H9 (cell line): ENCODE data around the gene MN1. TPM values are rescaled to one million over a fixed set of nuclear protein-coding genes. Genes with fewer than 3 reads are reported as not detected.

ENCODE experiments used
- DNase-seq: peaks from one replicate; pipeline ENCODE4 v3.0.0-alpha.2; 2017
- H2AFZ ChIP-seq: one replicate; pipeline ENCODE4 v1.6.1; 2013; ENCODE audit warnings: mild to moderate bottlenecking, low read length, control low read depth, moderate library complexity
- H2AK5ac ChIP-seq: 2 replicates; pipeline ENCODE4 v1.6.1; 2013; ENCODE audit warnings: low read length, control low read depth, mixed read lengths; ENCODE audit not compliant: insufficient read length
- H2BK120ac ChIP-seq: one replicate; pipeline ENCODE4 v1.6.1; 2013; ENCODE audit warnings: low read depth, mild to moderate bottlenecking, low read length, control low read depth, inconsistent platforms; ENCODE audit not compliant: poor library complexity, severe bottlenecking
- H2BK12ac ChIP-seq: 2 replicates; pipeline ENCODE4 v1.6.1; 2013; ENCODE audit warnings: low read length, control low read depth, mixed read lengths, low read depth; ENCODE audit not compliant: insufficient read length
- H2BK15ac ChIP-seq: 2 replicates; pipeline ENCODE4 v1.6.1; 2013; ENCODE audit warnings: low read depth, low read length, control low read depth
- H2BK20ac ChIP-seq: one replicate; pipeline ENCODE4 v1.6.1; 2013; ENCODE audit warnings: low read depth, mild to moderate bottlenecking, low read length, control low read depth, inconsistent platforms; ENCODE audit not compliant: poor library complexity, severe bottlenecking
- H2BK5ac ChIP-seq: 2 replicates; pipeline ENCODE4 v1.6.1; 2013; ENCODE audit warnings: low read length, control low read depth, mixed read lengths; ENCODE audit not compliant: insufficient read length
- H3K14ac ChIP-seq: 2 replicates; pipeline ENCODE4 v1.6.1; 2013; ENCODE audit warnings: low read length, control low read depth; ENCODE audit not compliant: insufficient read depth
- H3K18ac ChIP-seq: 2 replicates; pipeline ENCODE4 v1.6.1; 2013; ENCODE audit warnings: low read depth, mild to moderate bottlenecking, mixed read lengths, low read length, control low read depth; ENCODE audit not compliant: insufficient read length
- H3K23ac ChIP-seq: 2 replicates; pipeline ENCODE4 v1.6.1; 2013; ENCODE audit warnings: low read length, control low read depth, mixed read lengths, low read depth; ENCODE audit not compliant: insufficient read length
- H3K23me2 ChIP-seq: 2 replicates; pipeline ENCODE4 v1.6.1; 2013; ENCODE audit warnings: low read depth, mild to moderate bottlenecking, mixed read lengths, low read length, control low read depth; ENCODE audit not compliant: insufficient read length, poor library complexity, severe bottlenecking
- H3K27ac ChIP-seq: 2 replicates; pipeline ENCODE4 v1.5.1; 2013; ENCODE audit warnings: low read length, control low read depth, mixed read lengths, low read depth; ENCODE audit not compliant: insufficient read length
- H3K27me3 ChIP-seq: 2 replicates; pipeline ENCODE4 v1.6.1; 2013; ENCODE audit warnings: low read length, control low read depth, inconsistent platforms; ENCODE audit not compliant: insufficient read depth
- H3K4ac ChIP-seq: 2 replicates; pipeline ENCODE4 v1.6.1; 2013; ENCODE audit warnings: low read depth, mild to moderate bottlenecking, control low read depth, inconsistent platforms, low read length, moderate library complexity
- H3K4me1 ChIP-seq: 2 replicates; pipeline ENCODE4 v1.6.1; 2013; ENCODE audit warnings: low read length, control low read depth, inconsistent platforms; ENCODE audit not compliant: insufficient read depth
- H3K4me2 ChIP-seq: 2 replicates; pipeline ENCODE4 v1.6.1; 2013; ENCODE audit warnings: low read length, control low read depth, mixed read lengths; ENCODE audit not compliant: insufficient read length, insufficient read depth
- H3K56ac ChIP-seq: 2 replicates; pipeline ENCODE4 v1.6.1; 2013; ENCODE audit warnings: low read depth, mild to moderate bottlenecking, mixed read lengths, low read length, control low read depth; ENCODE audit not compliant: insufficient read length
- H3K79me1 ChIP-seq: 2 replicates; pipeline ENCODE4 v1.6.1; 2013; ENCODE audit warnings: low read depth, mild to moderate bottlenecking, moderate library complexity, low read length, control low read depth, inconsistent platforms; ENCODE audit not compliant: insufficient read depth, poor library complexity, severe bottlenecking
- H3K79me2 ChIP-seq: 2 replicates; pipeline ENCODE4 v1.6.1; 2013; ENCODE audit warnings: low read length, control low read depth, inconsistent platforms; ENCODE audit not compliant: insufficient read depth
- H3K9ac ChIP-seq: 2 replicates; pipeline ENCODE4 v1.6.1; 2013; ENCODE audit warnings: low read length, control low read depth, mixed read lengths; ENCODE audit not compliant: insufficient read length; ENCODE audit errors: extremely low read depth
- H3K9me3 ChIP-seq: one replicate; pipeline ENCODE4 v1.6.1; 2013; ENCODE audit warnings: low read depth, low read length, inconsistent platforms; ENCODE audit not compliant: control insufficient read depth
- H3T11ph ChIP-seq: one replicate; pipeline ENCODE4 v1.6.1; 2013; ENCODE audit warnings: mild to moderate bottlenecking, low read length, control low read depth, inconsistent platforms
- H4K20me1 ChIP-seq: one replicate; pipeline ENCODE4 v1.6.1; 2013; ENCODE audit not compliant: control insufficient read depth, insufficient read length, insufficient read depth
- H4K5ac ChIP-seq: 2 replicates; pipeline ENCODE4 v1.6.1; 2013; ENCODE audit warnings: low read depth, mild to moderate bottlenecking, mixed read lengths, low read length, control low read depth; ENCODE audit not compliant: insufficient read length
- H4K8ac ChIP-seq: replicated peaks from 2 replicates; pipeline ENCODE4 v1.6.1; 2013; ENCODE audit warnings: low read length, control low read depth, mixed read lengths, low read depth; ENCODE audit not compliant: insufficient read length
- H4K91ac ChIP-seq: 2 replicates; pipeline ENCODE4 v1.6.1; 2013; ENCODE audit warnings: low read depth, mild to moderate bottlenecking, moderate library complexity, mixed read lengths, low read length, control low read depth; ENCODE audit not compliant: insufficient read length
- H3K27ac Mint-ChIP-seq, 3 experiments: 2 replicates in 2 of 3; 3 replicates in 1 of 3; pipeline ENCODE4 v1.8.0; 2020 to 2021; ENCODE audit warnings: mixed read lengths in 3 of 3, mild to moderate bottlenecking in 1 of 3, moderate library complexity in 1 of 3
- H3K27me3 Mint-ChIP-seq: 2 replicates; pipeline ENCODE4 v1.8.0; 2021; ENCODE audit warnings: low read depth, mild to moderate bottlenecking, moderate library complexity, mixed read lengths
- H3K36me3 Mint-ChIP-seq, 3 experiments: 2 replicates in 2 of 3; 3 replicates in 1 of 3; pipeline ENCODE4 v1.8.0; 2020 to 2021; ENCODE audit warnings: low read depth in 3 of 3, mixed read lengths in 3 of 3; ENCODE audit not compliant: insufficient read depth in 1 of 3
- H3K4me1 Mint-ChIP-seq, 2 experiments: 2 replicates each; pipeline ENCODE4 v1.8.0; 2020; ENCODE audit warnings: mixed read lengths in 2 of 2
- H3K4me3 Mint-ChIP-seq, 2 experiments: 2 replicates in 1 of 2; 3 replicates in 1 of 2; pipeline ENCODE4 v1.8.0; 2020 to 2021; ENCODE audit warnings: mild to moderate bottlenecking in 2 of 2, mixed read lengths in 2 of 2, moderate library complexity in 1 of 2
- H3K9me3 Mint-ChIP-seq, 2 experiments: 2 replicates in 1 of 2; 3 replicates in 1 of 2; pipeline ENCODE4 v1.8.0; 2020; ENCODE audit warnings: mild to moderate bottlenecking in 2 of 2, mixed read lengths in 2 of 2, moderate library complexity in 1 of 2
- WGBS: extraction: QIAGEN DNeasy Blood & Tissue Kit; methylation state at CpG from one replicate; pipeline ENCODE4 v1.1.7; 2013; ENCODE audit warnings: missing lambda C conversion rate, low lambda C conversion rate, mixed read lengths; ENCODE audit not compliant: insufficient read length; ENCODE audit errors: extremely low coverage; 5-methylcytosine and 5-hydroxymethylcytosine counted together
- total RNA-seq: library from RNA; stranded (reverse); gene quantifications from 2 replicates; pipeline ENCODE4 v1.2.1, GENCODE V29; 2021
- TF ChIP-seq, protein P1 (sequence below): fragments of 200-600 bp; sonication (generic); conservative IDR thresholded peaks from 3 replicates; pipeline ENCODE4 v1.8.0; 2021; ENCODE audit warnings: antibody characterized with exemption, mild to moderate bottlenecking

The MN1 gene
- total RNA-seq, 1 experiment from 2014 or later: 2.8 TPM

DNA sequence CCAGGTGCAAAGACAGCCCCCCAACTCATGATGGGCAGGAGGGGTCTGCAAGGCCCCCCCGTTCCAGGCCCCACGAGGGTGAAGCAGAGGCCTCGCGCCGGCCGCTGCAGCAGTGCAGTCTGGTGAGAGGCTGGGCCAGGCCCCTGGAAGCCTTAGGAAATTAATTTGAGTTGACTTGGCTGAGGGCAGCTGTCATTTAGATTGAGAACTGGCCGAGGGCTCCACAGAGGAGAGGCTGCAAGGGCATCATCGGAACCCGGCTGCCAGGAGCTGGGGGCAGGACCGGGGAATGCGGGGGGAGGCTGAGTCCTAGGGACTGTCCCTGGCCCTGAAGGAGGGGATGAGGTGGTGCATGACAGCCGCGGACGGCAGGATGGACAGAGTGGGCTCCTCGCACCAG is 39.9 kb downstream of the MN1 start:
- no peak overlapping the region for H3K27ac Mint-ChIP-seq
- H3K9me3 ChIP-seq: no peaks in the 10 kb centered on the region
- H3K4ac ChIP-seq: no peak overlapping the region
- H2BK20ac ChIP-seq: no peak overlapping the region
- peaks cover 0 to 8% (median 0%) of the 10 kb centered on the region in 3 experiments; a peak in 3 of 7 replicates for H3K36me3 Mint-ChIP-seq
- no peaks in the 10 kb centered on the region for H3K9me3 Mint-ChIP-seq
- H3K23ac ChIP-seq: no peak overlapping the region
- no peak overlapping the region for H4K5ac ChIP-seq
- no peak overlapping the region for H2BK120ac ChIP-seq
- H4K8ac ChIP-seq: no peak overlapping the region
- H2AK5ac ChIP-seq: no peak overlapping the region
- H3T11ph ChIP-seq: no peak overlapping the region
- no peak overlapping the region for H3K4me2 ChIP-seq
- no peak overlapping the region for H2BK5ac ChIP-seq
- H3K27me3 Mint-ChIP-seq: peaks cover under 1% of the 10 kb centered on the region; the same call in 1 of the 2 replicates
- H3K4me1 Mint-ChIP-seq: peaks cover 17 to 30% of the 10 kb centered on the region in 2 experiments
- H3K9ac ChIP-seq: no peak overlapping the region
- H3K14ac ChIP-seq: no peak overlapping the region; the same call in 1 of the 2 replicates
- H2BK12ac ChIP-seq: no peak overlapping the region
- no peak for DNase-seq
- 0 out of 2 replicates have a peak, but pooled peaks cover 1% of the 10 kb centered on the region for H3K79me2 ChIP-seq
- H3K56ac ChIP-seq: no peak overlapping the region
- H3K4me1 ChIP-seq: no peaks in the 10 kb centered on the region
- no peak overlapping the region for H3K18ac ChIP-seq
- no peak overlapping the region for H3K27ac ChIP-seq
- no CpG with 5 or more reads among the region's 15 CpGs for WGBS
- no peak overlapping the region for H3K4me3 Mint-ChIP-seq
- H4K91ac ChIP-seq: no peak overlapping the region
- H3K23me2 ChIP-seq: no peaks in the 10 kb centered on the region
- no peak overlapping the region for H2BK15ac ChIP-seq
- no peaks in the 10 kb centered on the region for H3K79me1 ChIP-seq
- TF ChIP-seq, protein P1, sequence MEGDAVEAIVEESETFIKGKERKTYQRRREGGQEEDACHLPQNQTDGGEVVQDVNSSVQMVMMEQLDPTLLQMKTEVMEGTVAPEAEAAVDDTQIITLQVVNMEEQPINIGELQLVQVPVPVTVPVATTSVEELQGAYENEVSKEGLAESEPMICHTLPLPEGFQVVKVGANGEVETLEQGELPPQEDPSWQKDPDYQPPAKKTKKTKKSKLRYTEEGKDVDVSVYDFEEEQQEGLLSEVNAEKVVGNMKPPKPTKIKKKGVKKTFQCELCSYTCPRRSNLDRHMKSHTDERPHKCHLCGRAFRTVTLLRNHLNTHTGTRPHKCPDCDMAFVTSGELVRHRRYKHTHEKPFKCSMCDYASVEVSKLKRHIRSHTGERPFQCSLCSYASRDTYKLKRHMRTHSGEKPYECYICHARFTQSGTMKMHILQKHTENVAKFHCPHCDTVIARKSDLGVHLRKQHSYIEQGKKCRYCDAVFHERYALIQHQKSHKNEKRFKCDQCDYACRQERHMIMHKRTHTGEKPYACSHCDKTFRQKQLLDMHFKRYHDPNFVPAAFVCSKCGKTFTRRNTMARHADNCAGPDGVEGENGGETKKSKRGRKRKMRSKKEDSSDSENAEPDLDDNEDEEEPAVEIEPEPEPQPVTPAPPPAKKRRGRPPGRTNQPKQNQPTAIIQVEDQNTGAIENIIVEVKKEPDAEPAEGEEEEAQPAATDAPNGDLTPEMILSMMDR: no peak
- no peak overlapping the region for H2AFZ ChIP-seq
- no peaks in the 10 kb centered on the region for H4K20me1 ChIP-seq
- H3K27me3 ChIP-seq: no peaks in the 10 kb centered on the region
